Smooth muscle cell (in vitro differentiated cells): ENCODE data around the gene TRIOBP. TPM values are rescaled to one million over a fixed set of nuclear protein-coding genes. Genes with fewer than 3 reads are reported as not detected.

ENCODE experiments used
- DNase-seq: peaks from one replicate; lab custom pipeline; 2025; ENCODE audit not compliant: unreplicated experiment; lab: John Stamatoyannopoulos, UW
- H2AFZ ChIP-seq: fragments of 200-600 bp; sonication (generic); 2 replicates; pipeline ENCODE4 v1.6.0; 2016; ENCODE audit warnings: antibody characterized with exemption, low read depth, mild to moderate bottlenecking
- H3F3A ChIP-seq: fragments of 200-600 bp; sonication (generic); 2 replicates; pipeline ENCODE4 v1.6.0; 2017; ENCODE audit warnings: antibody characterized with exemption, low read depth
- H3K27ac ChIP-seq: fragments of 200-600 bp; sonication (generic); 2 replicates; pipeline ENCODE4 v1.5.1; 2016; ENCODE audit warnings: low read depth, mild to moderate bottlenecking
- H3K27me3 ChIP-seq: fragments of 200-600 bp; sonication (generic); 2 replicates; pipeline ENCODE4 v1.6.1; 2016; ENCODE audit warnings: low read depth, mild to moderate bottlenecking
- H3K36me3 ChIP-seq: fragments of 200-600 bp; sonication (generic); 2 replicates; pipeline ENCODE4 v1.5.1; 2016; ENCODE audit warnings: low read depth
- H3K4me1 ChIP-seq: fragments of 200-600 bp; sonication (generic); 2 replicates; pipeline ENCODE4 v1.5.1; 2016; ENCODE audit warnings: low read depth
- H3K4me2 ChIP-seq: fragments of 200-600 bp; sonication (generic); 2 replicates; pipeline ENCODE4 v1.6.0; 2016; ENCODE audit warnings: mild to moderate bottlenecking
- H3K4me3 ChIP-seq: fragments of 200-600 bp; sonication (generic); 2 replicates; pipeline ENCODE4 v1.5.1; 2016; ENCODE audit warnings: mild to moderate bottlenecking
- H3K79me2 ChIP-seq: fragments of 200-600 bp; sonication (generic); 2 replicates; pipeline ENCODE4 v1.6.0; 2016; ENCODE audit warnings: low read depth, mild to moderate bottlenecking
- H3K9ac ChIP-seq: fragments of 200-600 bp; sonication (generic); 2 replicates; pipeline ENCODE4 v1.6.0; 2016; ENCODE audit warnings: low read depth
- H3K9me3 ChIP-seq: fragments of 200-600 bp; sonication (generic); replicated peaks from 2 replicates; pipeline ENCODE4 v1.5.1; 2016; ENCODE audit warnings: low read depth
- H4K20me1 ChIP-seq: fragments of 200-600 bp; sonication (generic); 2 replicates; pipeline ENCODE4 v1.6.0; 2016; ENCODE audit warnings: low read depth
- CTCF ChIP-seq: fragments of 200-600 bp; sonication (generic); IDR thresholded peaks from 2 replicates; pipeline ENCODE4 v1.5.1; 2017; ENCODE audit warnings: borderline replicate concordance, mild to moderate bottlenecking, antibody characterized with exemption; ENCODE audit not compliant: insufficient read depth, poor library complexity, severe bottlenecking
- WGBS: methylation state at CpG from one replicate; pipeline ENCODE4 v1.1.7; 2016; ENCODE audit warnings: low lambda C conversion rate; 5-methylcytosine and 5-hydroxymethylcytosine counted together
- polyA plus RNA-seq: library from polyadenylated mRNA; unstranded; fragments of >200 nt; fragmentation: Nextera tagmentation; extraction: Ambion mirVana; gene quantifications from 2 replicates; pipeline ENCODE4 v1.2.1, GENCODE V29; 2016
- total RNA-seq: library from RNA; depleted of rRNA; stranded (reverse); fragments of >200 nt; gene quantifications from 2 replicates; pipeline ENCODE4 v1.2.3, GENCODE V29; 2014

Gene TRIOBP
- total and polyA plus RNA-seq, 2 experiments from 2014 or later, result 44.6 to 95.8 TPM

GRCh38 chr22:37807410-37808293, 110.8 kb downstream of the TRIOBP start, which contains the start of gene GCAT:
TSS of gene GCAT (plus strand) at chr22:37807934. CDS start at chr22:37807968, 34 bp downstream.
- Histone ChIP-seq H3K9ac (peak within 1 kb of the TSS; percentile 87), H3K79me2 (peaks cover 13% of the 10 kb centered on the region), H3K4me2 (peak within 1 kb of the TSS; percentile 100), H3K9me3 (no peaks in the 10 kb centered on the region), H2AFZ (no peak within 1 kb of the TSS), H3F3A (peaks cover 12% of the 10 kb centered on the region), H3K27ac (peak within 1 kb of the TSS; percentile 40), H3K4me1 (peaks cover 32% of the 10 kb centered on the region), H4K20me1 (peaks cover 40% of the 10 kb centered on the region), H3K4me3 (peak within 1 kb of the TSS; percentile 83), H3K36me3 (no peaks in the 10 kb centered on the region), H3K27me3 (no peaks in the 10 kb centered on the region)
- under 1% methylated on average over 65 of the region's 73 CpGs for WGBS
- TF ChIP-seq CTCF, result no peak
- DNase-seq, result peak; percentile 88

GRCh38 chr22:37808294-37808657, 111.4 kb downstream of the TRIOBP start:
- Histone ChIP-seq H3K4me1 (peaks cover 27% of the 10 kb centered on the region), H3K27ac (peak overlapping the region; percentile 11), H3F3A (peaks cover 12% of the 10 kb centered on the region), H3K4me3 (peak overlapping the region; percentile 83), H3K27me3 (no peaks in the 10 kb centered on the region), H4K20me1 (peaks cover 40% of the 10 kb centered on the region), H2AFZ (no peak overlapping the region), H3K79me2 (peaks cover 13% of the 10 kb centered on the region), H3K36me3 (no peaks in the 10 kb centered on the region), H3K9me3 (no peaks in the 10 kb centered on the region), H3K4me2 (peak overlapping the region; percentile 100), H3K9ac (no peak overlapping the region)
- 9% methylated on average over 8 of the region's 8 CpGs for WGBS
- no peak for DNase-seq
- TF ChIP-seq CTCF, result no peak

GRCh38 chr22:37809672-37810333, 113.0 kb downstream of the TRIOBP start:
- Histone ChIP-seq H3K4me3 (no peak overlapping the region), H4K20me1 (peaks cover 40% of the 10 kb centered on the region), H3K27ac (no peak overlapping the region), H3K79me2 (peaks cover 13% of the 10 kb centered on the region), H3K9me3 (no peaks in the 10 kb centered on the region), H3K36me3 (no peaks in the 10 kb centered on the region), H3K4me2 (no peak overlapping the region), H3K27me3 (no peaks in the 10 kb centered on the region), H3F3A (peaks cover 12% of the 10 kb centered on the region), H2AFZ (no peak overlapping the region), H3K4me1 (peaks cover 14% of the 10 kb centered on the region), H3K9ac (no peak overlapping the region)
- no peak for DNase-seq
- no peak for TF ChIP-seq CTCF
- WGBS, result 97% methylated on average over 5 of the region's 5 CpGs
